GM13976 (cell line): Measurements from ENCODE around the gene PTPN21.

Experiments
- DNase-seq: peaks from one replicate; pipeline ENCODE4 v3.0.0; 2012; ENCODE audit warnings: low spot score
- in situ Hi-C: fragments of 300-500 bp; cut with MboI; formaldehyde crosslinking; loops from one replicate; pipeline ENCODE4 v1.12.0; 2022; ENCODE audit warnings: low sequenced_read_pairs, mixed read lengths, inconsistent platforms; ENCODE audit not compliant: unreplicated experiment
- TF ChIP-seq, protein P1 (sequence below): IDR thresholded peaks from 2 replicates; pipeline ENCODE4 v1.5.1; 2012; ENCODE audit warnings: borderline replicate concordance, mild to moderate bottlenecking; ENCODE audit not compliant: insufficient read depth; ENCODE audit errors: extremely low read depth, missing control alignments, control extremely low read depth

The PTPN21 gene

DNA sequence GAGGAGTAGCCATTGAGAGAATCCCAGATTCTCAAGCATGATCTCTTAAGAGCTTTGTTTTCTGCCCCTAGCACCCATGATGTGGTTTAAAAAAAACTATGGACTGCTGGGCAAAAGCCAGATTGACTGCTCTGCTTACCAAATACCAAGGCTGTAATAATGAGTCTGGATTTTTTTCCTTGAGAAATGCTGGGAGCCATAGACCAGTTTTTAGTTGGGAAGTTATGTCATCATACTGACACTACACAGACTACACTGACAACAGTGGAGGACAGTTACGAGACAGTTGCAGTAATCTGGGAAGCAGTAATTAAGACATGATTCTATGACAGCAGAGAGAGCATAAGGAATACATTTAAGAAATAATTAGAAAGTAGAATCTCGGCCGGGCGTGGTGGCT is 133.5 kb downstream of the PTPN21 start:
- TF ChIP-seq, protein P1, sequence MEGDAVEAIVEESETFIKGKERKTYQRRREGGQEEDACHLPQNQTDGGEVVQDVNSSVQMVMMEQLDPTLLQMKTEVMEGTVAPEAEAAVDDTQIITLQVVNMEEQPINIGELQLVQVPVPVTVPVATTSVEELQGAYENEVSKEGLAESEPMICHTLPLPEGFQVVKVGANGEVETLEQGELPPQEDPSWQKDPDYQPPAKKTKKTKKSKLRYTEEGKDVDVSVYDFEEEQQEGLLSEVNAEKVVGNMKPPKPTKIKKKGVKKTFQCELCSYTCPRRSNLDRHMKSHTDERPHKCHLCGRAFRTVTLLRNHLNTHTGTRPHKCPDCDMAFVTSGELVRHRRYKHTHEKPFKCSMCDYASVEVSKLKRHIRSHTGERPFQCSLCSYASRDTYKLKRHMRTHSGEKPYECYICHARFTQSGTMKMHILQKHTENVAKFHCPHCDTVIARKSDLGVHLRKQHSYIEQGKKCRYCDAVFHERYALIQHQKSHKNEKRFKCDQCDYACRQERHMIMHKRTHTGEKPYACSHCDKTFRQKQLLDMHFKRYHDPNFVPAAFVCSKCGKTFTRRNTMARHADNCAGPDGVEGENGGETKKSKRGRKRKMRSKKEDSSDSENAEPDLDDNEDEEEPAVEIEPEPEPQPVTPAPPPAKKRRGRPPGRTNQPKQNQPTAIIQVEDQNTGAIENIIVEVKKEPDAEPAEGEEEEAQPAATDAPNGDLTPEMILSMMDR: no peak
- in situ Hi-C loops: no loop called here
- DNase-seq: no peak

DNA sequence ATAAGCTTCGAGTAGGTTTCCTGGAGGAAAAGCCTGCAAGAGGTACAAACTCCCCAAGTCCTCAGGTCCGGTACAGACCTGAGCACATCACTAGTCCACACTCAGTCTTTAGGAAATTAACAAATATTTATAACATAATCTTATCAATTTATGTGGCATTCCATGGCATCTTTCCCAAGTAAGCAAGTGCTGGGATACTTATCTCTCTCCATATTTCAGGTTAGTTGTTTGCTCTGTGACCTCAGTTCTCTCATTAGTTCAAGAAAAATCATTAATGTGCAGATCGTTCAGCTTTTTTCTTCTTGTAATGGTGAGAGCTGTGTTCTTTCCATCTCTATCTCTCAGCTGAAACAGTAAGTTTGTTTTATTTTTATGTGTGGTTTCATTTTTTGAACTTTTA is 134.6 kb downstream of the PTPN21 start:
- DNase-seq: no peak
- TF ChIP-seq, protein P1: no peak
- in situ Hi-C loops: no loop called here

DNA sequence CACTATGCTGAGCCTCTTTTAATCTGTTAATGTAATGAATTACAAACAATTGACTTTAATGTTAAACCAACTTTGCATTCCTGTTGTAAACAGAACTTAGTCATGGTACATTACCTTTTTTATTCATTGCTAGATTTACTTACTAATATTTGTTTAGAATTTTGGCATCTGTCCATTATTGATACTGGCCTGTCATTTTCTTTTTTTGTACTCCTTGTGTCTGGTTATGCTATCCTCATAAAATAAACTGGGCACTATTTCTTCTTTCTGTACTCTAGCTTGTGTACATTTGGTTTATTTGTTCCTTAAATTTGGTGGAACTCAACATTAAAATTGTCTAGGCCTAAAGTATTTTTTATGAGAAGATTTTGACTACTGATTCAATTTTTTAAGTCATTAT is 137.2 kb downstream of the PTPN21 start:
- no peak for DNase-seq
- in situ Hi-C loops: no loop called here
- TF ChIP-seq, protein P1: no peak
